ENCODE measurements around the gene HRG.

HRG gene

DNA sequence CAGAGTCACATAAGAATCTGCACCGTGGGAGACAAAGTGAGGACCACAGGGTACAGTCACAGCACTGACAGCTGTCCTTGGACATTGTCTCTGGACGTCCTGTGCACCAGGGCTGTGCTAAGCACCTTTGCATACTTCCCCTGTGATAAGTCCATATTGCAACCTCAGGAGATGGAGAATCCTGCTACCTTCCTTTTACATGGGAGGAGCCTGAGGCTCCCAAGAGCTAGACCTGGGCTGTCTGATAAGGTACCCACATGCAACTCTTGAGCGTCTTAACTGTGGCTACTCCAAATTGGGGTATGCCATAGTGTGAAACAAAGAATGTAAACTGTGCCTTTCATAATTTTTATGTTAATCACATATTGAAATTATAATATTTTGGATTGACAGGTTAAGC, 28.1 kb upstream of the HRG start:
- DNase-seq (ENCODE audit: low read depth): no peak

DNA sequence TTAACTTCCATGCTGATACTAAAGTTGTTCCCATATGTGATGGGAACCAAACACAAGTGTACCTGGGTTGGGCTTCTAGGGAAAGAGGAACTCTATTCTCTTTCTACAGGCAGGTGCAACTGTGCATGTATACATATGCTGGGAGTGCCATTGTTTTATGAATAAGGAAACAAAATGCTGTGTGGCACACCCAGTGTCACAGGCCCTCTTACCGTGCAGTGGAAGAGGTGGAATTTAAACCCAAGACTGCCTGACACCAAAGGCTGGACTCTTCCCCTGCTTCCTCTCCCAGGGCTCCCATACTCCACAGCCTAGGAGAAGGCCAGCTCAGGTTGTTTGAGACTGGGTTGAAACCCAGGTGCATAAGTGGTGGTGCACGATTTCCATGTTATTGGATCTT, 27.6 kb upstream of the HRG start:
- DNase-seq (ENCODE audit: low read depth): no peak

DNA sequence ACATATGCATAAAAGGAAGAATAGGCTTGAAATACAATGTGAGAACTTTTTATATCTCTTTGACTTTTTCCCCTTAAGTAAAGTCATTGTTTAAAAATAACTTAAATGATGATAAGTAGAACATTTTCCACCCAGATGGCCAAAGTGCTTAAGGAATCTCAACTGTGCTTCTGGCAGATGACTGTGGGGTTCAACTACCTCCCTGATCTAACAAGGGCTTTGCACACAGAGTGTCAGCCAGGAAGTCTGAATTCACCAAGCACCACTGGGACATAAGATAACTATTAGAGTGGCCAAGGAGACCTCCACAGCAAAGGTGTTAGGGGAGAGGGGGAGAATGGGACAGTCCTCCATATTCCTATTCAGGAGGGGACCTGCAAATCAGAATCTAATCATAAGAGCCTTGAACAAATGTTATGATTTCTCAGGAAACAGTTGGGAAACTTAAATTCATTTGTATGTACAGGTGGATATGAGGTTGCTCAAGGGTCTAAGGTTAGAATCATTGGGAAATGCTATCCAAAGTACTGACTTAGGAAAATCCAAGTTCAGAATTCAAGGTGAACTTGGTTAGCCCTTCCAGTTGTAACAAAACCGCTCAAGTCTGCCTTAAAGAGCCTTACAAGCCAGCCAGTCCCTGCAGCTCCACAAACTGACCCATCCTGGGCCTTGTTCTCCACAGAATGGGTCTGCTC, 25.9 kb upstream of the HRG start, which contains the start of gene FETUB:
TSS of gene FETUB (plus strand) at position 622 of the 695 bp plus-strand sequence. CDS start at position 684, 62 bp downstream.
- no peak for DNase-seq (ENCODE audit: low read depth)

DNA sequence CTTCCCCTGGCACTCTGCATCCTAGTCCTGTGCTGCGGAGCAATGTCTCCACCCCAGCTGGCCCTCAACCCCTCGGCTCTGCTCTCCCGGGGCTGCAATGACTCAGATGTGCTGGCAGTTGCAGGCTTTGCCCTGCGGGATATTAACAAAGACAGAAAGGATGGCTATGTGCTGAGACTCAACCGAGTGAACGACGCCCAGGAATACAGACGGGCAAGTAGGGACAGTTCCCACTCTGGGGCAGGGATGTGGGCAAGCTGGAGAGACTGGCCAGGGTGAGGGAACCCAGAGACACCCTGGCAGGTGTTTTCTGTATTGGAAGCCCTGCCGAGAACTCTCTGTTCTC, 25.4 kb upstream of the HRG start:
- no peak for DNase-seq (ENCODE audit: low read depth)

DNA sequence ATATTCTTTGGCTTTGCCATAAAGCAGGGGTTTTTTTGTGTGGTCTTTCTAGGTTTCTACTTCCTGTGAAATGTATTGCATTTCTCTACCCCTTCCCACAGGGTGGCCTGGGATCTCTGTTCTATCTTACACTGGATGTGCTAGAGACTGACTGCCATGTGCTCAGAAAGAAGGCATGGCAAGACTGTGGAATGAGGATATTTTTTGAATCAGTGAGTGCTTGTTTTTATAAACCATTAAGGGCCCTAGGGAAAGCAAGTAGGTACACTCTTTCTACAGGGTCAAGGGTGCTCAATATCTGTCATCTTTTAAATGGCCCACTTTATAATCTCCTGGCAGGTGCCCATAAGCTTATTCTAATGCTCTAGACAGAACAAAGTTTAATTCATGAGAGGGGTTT, 24.9 kb upstream of the HRG start:
- DNase-seq (ENCODE audit: low read depth): no peak

DNA sequence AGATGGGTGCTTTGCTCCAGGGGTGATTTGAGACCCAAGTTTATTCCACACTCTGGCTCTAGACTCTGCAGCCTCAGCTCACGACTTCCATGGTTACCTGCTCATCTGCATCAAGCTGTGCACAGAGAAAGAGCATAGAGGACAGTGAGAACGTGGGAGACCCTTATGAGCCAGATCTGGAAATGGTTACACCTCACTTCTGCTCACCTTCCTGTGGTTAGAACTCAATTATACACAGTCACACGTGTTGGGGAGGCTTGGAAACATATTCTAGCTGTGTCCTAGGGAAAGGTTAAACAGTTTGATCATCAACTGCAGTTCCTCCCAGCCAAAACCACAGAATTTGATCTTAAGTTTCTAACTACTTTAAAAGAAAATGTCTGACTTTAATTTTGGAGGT, 23.8 kb upstream of the HRG start:
- DNase-seq (ENCODE audit: low read depth): no peak

DNA sequence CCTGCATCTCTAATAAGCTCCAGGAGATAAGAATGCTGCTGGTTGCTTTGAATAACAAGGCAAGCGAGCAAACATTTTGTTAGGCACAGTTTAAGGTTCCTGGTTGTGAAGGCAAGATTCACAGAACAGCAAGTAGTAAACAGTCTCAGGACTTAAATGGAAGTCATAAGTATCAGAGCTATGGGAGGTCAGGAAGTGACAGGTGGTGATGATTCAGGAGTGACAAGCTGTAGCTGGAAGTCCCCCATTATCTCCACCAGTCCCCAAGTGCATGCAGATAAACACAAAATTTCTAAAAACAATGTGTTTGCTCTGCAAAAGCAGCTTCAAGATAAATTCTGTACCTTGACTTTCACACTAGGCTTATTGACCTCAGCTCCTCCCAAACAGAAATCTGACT, 22.3 kb upstream of the HRG start:
- DNase-seq (ENCODE audit: low read depth): no peak

DNA sequence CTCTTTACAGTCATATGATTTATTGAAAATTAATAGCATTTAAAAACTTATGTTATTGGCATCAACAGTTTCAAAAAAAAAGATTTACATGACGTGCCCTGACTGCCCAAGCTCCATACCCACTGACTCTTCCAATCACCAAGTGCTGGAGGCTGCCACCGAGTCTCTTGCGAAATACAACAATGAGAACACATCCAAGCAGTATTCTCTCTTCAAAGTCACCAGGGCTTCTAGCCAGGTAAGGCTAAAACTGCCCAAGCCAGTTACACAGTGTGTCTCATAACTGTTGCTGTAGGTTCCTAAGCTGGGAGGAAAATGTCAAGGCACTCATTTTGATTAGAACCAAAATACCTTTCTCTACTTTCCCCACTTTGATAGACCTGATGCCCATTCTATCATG, 21.1 kb upstream of the HRG start:
- no peak for DNase-seq (ENCODE audit: low read depth)

DNA sequence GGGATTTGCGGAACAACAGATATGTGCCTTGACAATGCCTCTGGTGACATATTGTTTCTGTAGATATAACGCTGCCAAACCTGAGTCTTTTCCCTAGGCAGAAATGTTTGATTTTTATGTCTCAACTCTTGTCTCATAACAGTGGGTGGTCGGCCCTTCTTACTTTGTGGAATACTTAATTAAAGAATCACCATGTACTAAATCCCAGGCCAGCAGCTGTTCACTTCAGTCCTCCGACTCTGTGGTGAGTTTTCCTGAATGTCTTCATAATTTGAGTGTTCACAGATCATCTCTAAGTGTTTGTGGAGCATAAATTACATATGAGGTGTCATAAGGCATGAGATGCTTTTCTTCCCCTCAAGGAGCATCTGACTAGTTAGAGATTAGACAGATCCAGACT, 19.7 kb upstream of the HRG start:
- DNase-seq (ENCODE audit: low read depth): no peak

DNA sequence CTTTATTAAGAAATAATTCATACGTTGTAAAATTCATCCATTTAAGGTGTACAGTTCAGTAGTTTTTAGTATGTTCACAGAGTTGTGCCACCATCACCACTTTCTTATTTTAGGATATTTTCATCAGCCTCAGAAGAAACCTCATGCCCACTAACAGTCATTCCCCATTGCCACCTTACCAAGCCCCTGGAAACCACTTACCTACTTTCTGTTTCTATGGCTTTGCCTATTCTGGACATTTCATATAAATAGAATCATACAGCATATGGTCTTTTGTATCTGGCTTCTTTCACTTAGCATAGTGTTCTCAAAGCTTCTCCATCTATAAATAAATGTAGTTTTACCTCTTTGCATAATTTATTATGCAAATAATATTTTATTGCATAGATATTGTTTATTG, 19.0 kb upstream of the HRG start:
- no peak for DNase-seq (ENCODE audit: low read depth)

DNA sequence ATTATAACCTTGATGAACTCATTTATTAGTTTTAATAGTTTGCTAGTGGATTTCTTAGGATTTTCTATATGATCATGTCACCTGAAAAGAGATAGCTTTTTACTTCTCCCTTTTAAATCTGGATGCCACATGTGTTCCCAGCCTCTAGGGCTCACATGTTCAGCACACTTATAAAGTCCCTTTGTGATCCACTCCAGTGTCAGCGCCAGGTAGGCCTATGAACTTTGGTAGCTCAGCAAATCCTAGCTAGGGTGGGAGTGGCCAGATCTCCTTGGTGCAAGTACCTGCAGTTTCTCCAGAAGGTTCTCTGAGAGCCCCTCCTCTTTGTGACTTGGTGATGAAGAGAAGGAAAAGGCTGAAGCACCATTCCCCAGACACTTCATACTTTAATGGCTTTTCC, 17.0 kb upstream of the HRG start:
- DNase-seq (ENCODE audit: low read depth): no peak

DNA sequence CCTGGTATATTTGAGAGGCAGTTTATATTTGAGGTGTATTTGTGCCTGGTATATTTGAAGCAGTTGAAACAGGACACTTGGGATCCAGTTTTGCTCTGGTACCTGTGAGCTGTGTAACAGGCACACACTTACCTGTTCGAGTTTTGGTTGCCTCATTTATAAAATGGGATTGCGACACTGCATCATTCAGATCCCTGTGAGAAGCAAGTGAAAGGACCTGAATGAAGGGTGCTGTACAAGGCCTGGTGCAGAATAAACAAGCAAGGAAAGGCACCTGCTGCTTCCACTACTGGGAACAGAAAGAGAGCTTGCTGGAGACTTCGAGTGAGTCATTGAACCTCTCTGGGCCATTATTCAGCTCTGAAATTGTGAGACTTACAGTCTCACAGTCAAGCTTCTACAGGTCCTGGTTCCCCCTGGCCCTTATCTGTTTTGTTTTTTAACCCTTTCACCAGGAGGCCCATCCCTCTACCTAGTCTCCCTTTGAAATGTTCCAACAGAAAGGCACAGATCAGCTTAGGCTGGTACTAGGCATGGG, 14.1 kb upstream of the HRG start:
- no peak for DNase-seq (ENCODE audit: low read depth)

DNA sequence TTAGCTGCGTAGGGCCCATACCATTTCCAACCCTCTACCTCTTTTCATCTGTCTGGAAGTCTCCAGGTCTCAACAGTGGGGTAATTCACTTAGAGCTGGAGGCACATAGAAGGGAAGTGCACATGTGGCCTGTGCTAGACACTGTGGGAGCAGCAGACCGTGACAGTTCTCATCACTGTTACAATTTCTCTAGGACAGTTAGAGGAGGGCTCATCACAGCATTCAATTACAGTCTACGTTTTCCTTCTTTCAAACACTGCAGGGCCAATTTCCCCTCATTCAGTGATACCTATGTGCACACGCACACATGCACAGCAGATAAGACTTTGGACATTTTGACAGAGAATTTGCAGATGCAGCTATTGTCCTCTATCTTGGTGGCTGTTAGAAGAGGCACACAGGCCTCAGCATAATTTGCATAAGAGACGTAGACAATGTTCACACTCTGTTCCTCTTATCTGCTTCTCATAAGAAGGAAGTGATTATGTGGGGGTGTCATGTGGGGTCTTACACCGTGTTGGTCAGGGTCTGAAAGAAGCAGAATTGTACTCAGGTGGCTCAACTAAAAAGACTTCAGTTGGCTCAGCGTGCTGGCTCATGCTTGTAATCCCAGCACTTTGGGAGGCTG, 12.6 kb upstream of the HRG start:
- DNase-seq (ENCODE audit: low read depth): no peak

DNA sequence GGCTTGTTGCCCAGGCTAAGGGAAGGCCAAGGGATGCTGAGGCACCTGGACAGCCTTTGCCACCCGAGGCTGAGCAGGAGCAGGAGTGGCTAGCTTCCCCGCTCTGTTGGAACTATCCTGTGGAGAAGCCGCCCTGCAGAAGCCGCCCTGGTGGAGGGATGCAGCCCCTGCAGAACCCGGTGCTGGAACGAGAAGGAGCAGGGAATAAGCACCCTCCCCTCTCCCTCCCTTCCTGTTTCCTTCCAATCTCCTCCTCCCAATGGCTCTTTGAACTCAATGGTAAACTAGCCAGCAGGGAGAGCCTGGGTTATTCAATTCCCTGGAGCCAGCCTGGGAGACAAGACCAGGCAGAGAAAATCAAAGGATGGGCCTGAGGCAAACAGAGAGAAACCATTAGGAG, 11.8 kb upstream of the HRG start:
- no peak for DNase-seq (ENCODE audit: low read depth)

DNA sequence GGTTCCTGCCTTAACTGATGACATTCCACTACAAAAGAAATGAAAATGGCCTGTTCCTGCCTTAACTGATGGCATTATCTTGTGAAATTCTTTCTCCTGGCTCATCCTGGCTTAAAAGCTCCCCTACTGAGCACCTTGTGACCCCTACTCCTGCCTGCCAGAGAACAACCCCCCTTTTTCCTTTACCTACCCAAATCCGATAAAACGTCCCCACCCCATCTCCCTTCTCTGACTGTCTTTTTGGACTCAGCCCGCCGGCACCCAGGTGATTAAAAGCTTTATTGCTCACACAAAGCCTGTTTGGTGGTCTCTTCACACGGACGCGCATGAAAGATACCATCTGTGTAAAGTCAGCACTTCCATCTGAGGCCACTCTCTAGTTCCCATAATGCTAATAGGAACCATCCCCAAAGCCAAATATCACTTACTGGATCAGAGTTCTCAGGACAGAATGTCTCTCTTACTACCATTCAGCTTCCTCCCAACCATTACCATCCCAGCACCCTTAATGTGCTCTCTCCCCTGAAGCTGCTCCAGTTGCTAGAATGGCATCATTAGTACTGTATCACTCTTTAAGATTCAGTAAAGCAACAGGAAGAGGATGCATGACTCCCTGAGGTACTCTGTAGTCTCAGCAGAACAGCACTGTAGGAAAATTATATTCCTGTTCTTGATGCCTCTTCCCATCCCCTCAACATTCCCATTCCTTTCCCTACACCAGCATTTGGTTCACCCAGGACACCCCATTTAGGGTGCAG, 2.3 kb upstream of the HRG start:
- no peak for DNase-seq (ENCODE audit: low read depth)

DNA sequence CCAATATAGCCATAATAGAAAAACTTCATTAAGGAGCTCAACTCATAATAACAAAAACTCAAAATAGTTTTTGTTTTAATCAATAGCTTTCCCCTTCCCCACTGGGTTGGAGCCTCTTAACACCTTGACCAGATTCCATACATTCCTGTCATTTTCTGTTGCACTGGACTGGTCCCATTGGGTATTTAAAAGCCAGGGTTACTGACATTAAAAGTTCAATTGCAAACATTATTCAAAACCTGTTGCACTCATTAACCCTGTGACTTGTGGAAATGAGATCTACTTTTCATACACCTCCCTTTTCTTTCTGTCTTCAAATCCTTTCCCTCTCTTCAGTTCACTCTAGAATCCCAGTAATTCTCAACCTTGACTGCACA, 1.7 kb upstream of the HRG start:
- no peak for DNase-seq (ENCODE audit: low read depth)

DNA sequence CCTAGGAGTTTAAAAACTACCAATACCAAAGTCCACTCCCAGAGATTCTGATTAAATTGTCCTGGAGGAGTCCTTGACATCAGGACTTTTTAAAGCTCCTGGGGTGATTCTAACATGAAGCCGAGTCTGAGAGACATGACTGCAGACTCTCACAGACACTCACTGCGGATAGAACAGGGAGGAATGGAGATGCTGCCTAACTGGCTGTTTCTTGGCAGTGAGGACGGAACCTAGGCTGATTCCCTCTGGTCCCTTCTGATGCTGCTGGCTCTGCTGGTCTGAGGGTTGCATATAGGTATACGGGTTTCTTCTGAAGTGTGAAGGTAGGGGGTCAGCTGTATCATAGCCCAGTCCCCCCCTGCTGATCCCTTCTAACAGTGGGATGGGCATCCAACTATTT, 1.3 kb upstream of the HRG start:
- DNase-seq (ENCODE audit: low read depth): no peak

DNA sequence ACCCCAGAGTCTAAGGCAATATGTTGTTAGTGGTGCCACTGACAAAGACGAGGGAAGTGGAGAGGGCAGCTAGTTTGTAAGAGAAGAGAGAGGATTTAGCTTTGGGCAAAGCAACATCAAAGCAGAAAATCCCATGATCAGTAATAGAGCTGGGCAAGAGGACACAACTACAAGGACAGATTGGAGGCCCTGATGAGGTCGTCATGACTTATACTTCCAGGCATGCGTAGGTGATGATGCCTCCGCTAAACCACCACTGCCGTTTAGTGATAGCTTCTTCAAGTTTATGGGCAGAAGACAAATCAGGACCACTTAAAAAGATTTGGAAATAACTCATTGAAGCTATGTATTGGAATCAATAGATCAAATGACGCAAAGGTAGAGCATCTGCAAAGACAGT, 2.6 kb downstream of the HRG start:
- no peak for DNase-seq (ENCODE audit: low read depth)

DNA sequence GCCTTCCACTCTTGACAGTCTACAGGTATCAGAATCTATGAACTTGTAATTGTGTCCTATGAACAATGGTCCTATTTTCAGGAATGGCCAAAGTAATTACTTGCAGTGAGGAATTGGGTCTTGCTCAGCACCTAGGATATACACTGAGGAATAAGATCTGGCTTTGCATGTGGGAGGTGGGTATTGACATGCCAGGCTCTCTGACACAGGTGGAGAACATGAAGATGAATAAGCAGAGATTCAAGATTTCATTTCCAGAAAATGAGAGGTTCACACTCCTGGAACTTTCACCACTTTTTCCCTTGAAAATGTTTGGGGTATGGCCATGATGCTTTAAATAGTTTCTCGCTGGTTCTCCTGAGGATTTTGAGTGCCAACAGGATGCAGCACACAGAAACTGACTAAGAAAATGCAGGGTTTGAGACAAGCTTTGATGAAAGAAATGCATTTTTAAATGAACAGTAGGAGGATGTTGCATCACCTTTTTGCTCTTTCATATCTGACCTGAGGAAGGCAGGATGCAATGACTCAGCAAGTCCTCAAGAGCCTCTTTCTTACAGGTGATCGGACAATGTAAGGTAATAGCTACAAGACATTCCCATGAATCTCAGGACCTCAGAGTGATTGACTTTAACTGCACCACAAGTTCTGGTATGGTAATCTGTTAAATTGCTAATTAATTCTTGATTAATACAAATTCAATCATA, 3.7 kb downstream of the HRG start:
- no peak for DNase-seq (ENCODE audit: low read depth)

DNA sequence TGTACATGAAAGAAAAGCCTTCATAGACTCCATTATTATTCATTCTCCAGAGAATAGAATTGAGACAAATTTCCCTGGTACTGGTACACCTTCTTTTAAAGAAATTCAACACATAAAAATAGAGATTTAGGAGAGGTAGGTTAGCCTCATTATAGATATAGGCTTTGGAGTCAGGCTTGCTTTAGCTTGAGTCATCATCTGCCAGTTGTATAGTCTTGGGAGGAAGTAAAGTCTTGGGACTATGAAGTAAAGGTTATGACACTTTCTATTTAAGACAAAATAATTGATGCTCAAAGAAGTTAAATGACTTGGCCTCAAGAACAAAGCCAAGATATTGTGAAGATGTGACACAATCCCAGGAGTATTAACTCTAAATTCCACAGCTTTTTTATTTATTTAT, 4.3 kb downstream of the HRG start:
- DNase-seq (ENCODE audit: low read depth): no peak

DNA sequence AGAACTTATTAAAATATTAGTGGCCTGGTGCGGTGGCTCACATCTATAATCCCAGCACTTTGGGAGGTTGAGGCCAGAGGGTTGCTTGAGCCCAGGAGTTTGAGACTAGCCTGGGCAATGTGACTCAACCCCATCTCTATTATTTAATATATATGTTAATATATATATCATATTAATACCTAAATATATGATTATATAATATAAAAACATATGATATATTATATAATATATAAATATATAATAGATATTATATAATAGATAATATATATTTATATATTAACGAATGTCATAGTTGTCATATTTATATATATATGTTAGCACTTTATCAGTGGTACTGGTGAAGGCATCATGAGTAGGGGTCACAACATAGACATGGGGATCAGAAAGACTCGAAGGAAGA, 5.2 kb downstream of the HRG start:
- DNase-seq (ENCODE audit: low read depth): no peak

DNA sequence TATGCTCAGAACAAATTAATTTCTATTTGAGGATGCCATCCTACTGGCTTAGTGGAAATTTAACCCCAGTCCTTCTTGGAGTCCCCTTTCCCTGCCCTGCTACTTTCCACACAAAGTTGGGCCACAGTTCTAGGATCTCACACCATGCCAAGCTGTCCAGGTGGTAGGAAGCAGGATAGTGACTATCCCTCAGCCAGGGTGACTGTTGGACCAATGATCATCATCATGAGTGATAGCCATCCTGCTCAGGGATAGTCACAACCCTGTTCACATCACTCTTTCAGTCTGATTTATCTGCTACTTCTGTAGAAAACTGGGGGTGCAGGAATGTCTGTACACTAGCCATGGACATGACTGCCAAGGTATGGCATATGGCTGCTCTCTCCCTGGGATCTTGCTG, 12.8 kb downstream of the HRG start:
- DNase-seq (ENCODE audit: low read depth): no peak

DNA sequence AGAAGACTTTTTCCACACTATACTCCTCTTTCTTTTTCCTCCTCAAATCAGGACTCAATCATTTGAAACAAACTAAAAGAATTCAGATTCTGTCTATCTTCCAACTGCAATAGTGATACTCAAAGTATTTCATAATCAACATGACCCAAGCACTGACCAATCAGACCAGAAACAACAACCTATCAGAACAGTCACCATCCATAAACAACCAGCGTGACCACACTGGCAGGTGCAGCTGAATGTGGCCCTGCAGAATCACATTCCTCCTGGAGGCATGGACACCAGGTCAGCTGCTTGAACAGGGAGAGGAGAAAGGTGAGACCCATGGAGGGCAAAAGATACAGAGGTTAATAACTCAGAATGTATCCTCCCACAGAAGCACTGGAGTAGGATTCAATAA, 13.3 kb downstream of the HRG start:
- DNase-seq (ENCODE audit: low read depth): no peak
